Neuronal stem cell (in vitro differentiated cells): ENCODE results near the gene DIP2C.
A peak's percentile ranks its signal among the peaks of the same experiment; 100 is the strongest.

Experiments
- DNase-seq: peaks from one replicate; pipeline ENCODE4 v3.0.0-alpha.2; 2013; ENCODE audit warnings: low spot score
- H2AFZ ChIP-seq: one replicate; pipeline ENCODE4 v1.6.1; 2013; ENCODE audit warnings: mild to moderate bottlenecking, low read length, inconsistent platforms
- H2AK5ac ChIP-seq: 2 replicates; pipeline ENCODE4 v1.6.1; 2013; ENCODE audit warnings: low read depth, mild to moderate bottlenecking, inconsistent platforms, low read length, moderate library complexity, mixed read lengths
- H2BK120ac ChIP-seq: 2 replicates; pipeline ENCODE4 v1.6.1; 2013; ENCODE audit warnings: low read depth, mild to moderate bottlenecking, inconsistent platforms, low read length, moderate library complexity, mixed read lengths
- H2BK12ac ChIP-seq: one replicate; pipeline ENCODE4 v1.6.1; 2013; ENCODE audit warnings: low read length, inconsistent platforms
- H2BK15ac ChIP-seq: 2 replicates; pipeline ENCODE4 v1.6.1; 2013; ENCODE audit warnings: mild to moderate bottlenecking, low read length, inconsistent platforms, mixed read lengths
- H2BK5ac ChIP-seq: one replicate; pipeline ENCODE4 v1.6.1; 2013; ENCODE audit warnings: inconsistent platforms, mild to moderate bottlenecking, low read length, moderate library complexity
- H3K14ac ChIP-seq: one replicate; pipeline ENCODE4 v1.6.1; 2013; ENCODE audit warnings: low read length, inconsistent platforms
- H3K18ac ChIP-seq: 2 replicates; pipeline ENCODE4 v1.6.1; 2013; ENCODE audit warnings: low read length, inconsistent platforms
- H3K23ac ChIP-seq: 2 replicates; pipeline ENCODE4 v1.6.1; 2013; ENCODE audit warnings: low read depth, mild to moderate bottlenecking, mixed read lengths, low read length, inconsistent platforms; ENCODE audit not compliant: poor library complexity
- H3K27ac ChIP-seq: replicated peaks from 3 replicates; pipeline ENCODE4 v1.5.1; 2013; ENCODE audit warnings: low read length, inconsistent platforms
- H3K27me3 ChIP-seq, 3 experiments: 2 replicates each; pipeline ENCODE4 v1.6.1; 2013; ENCODE audit warnings: low read length in 3 of 3, mild to moderate bottlenecking in 2 of 3, inconsistent platforms in 1 of 3, low read depth in 1 of 3, mixed read lengths in 1 of 3, moderate library complexity in 1 of 3; ENCODE audit not compliant: control insufficient read depth in 3 of 3, insufficient read depth in 3 of 3
- H3K36me3 ChIP-seq, 2 donors: replicated peaks in 1 of 2; 2 replicates each; pipeline ENCODE4 v1.6.1; 2013; ENCODE audit warnings: low read length in 2 of 2; ENCODE audit not compliant: control insufficient read depth in 2 of 2, insufficient read depth in 2 of 2
- H3K4ac ChIP-seq: 2 replicates; pipeline ENCODE4 v1.6.1; 2013; ENCODE audit warnings: inconsistent platforms, mild to moderate bottlenecking, low read length, moderate library complexity
- H3K4me1 ChIP-seq, 2 donors: 1 replicate in 1 of 2; 2 replicates in 1 of 2; pipeline ENCODE4 v1.6.1; 2013; ENCODE audit warnings: low read length in 2 of 2, low read depth in 1 of 2; ENCODE audit not compliant: control insufficient read depth in 2 of 2, insufficient read depth in 1 of 2
- H3K4me2 ChIP-seq: one replicate; pipeline ENCODE4 v1.6.1; 2013; ENCODE audit warnings: mild to moderate bottlenecking, low read length, inconsistent platforms; ENCODE audit not compliant: insufficient read depth, poor library complexity, severe bottlenecking
- H3K4me3 ChIP-seq, 2 donors: 2 replicates each; pipeline ENCODE4 v1.5.1; 2013; ENCODE audit warnings: low read length in 2 of 2, mild to moderate bottlenecking in 2 of 2, inconsistent platforms in 1 of 2, moderate library complexity in 1 of 2
- H3K79me1 ChIP-seq: one replicate; pipeline ENCODE4 v1.6.1; 2013; ENCODE audit warnings: low read depth, mild to moderate bottlenecking, inconsistent platforms, low read length, moderate library complexity
- H3K9ac ChIP-seq: one replicate; pipeline ENCODE4 v1.6.1; 2013; ENCODE audit warnings: mild to moderate bottlenecking, low read depth, low read length, inconsistent platforms; ENCODE audit not compliant: poor library complexity
- H3K9me3 ChIP-seq, 2 donors: replicated peaks in 1 of 2; 2 replicates each; pipeline versions ENCODE3 to v1.6.1; 2013; ENCODE audit warnings: low read length in 2 of 2, mild to moderate bottlenecking in 2 of 2, inconsistent platforms in 1 of 2, low read depth in 1 of 2, mixed read lengths in 1 of 2, moderate library complexity in 1 of 2; ENCODE audit not compliant: control insufficient read depth in 2 of 2, insufficient read depth in 1 of 2
- H4K8ac ChIP-seq: one replicate; pipeline ENCODE4 v1.6.1; 2013; ENCODE audit warnings: low read depth, mild to moderate bottlenecking, inconsistent platforms, low read length, moderate library complexity
- H4K91ac ChIP-seq: one replicate; pipeline ENCODE4 v1.6.1; 2013; ENCODE audit warnings: low read length, low read depth, mild to moderate bottlenecking, inconsistent platforms; ENCODE audit not compliant: poor library complexity
- WGBS, 2 donors: extraction: QIAGEN DNeasy Blood & Tissue Kit; methylation state at CpG; one replicate each; pipeline ENCODE4 v1.1.7; 2013; ENCODE audit warnings: missing lambda C conversion rate in 2 of 2, mixed read lengths in 1 of 2; ENCODE audit not compliant: insufficient read length in 2 of 2, insufficient replicate concordance in 1 of 2; ENCODE audit errors: extremely low coverage in 2 of 2; 5-methylcytosine and 5-hydroxymethylcytosine counted together

The DIP2C gene

GRCh38 chr10:482051-482501, 207.4 kb downstream of the DIP2C start:
- Histone ChIP-seq H4K91ac (no peak overlapping the region), H2BK15ac (no peak overlapping the region), H3K4ac (no peak overlapping the region), H3K18ac (peak overlapping the region; percentile 18), H2BK12ac (no peak overlapping the region), H3K79me1 (peaks cover 6% of the 10 kb centered on the region), H3K9ac (no peak overlapping the region), H2AK5ac (no peak overlapping the region), H3K9me3 (no peaks in the 10 kb centered on the region), H4K8ac (no peak overlapping the region), H2AFZ (no peak overlapping the region), H3K36me3 (peaks cover 3 to 71% of the 10 kb centered on the region in 2 donors), H3K27ac (no peak overlapping the region), H3K23ac (no peak overlapping the region), H3K27me3 (no peaks in the 10 kb centered on the region), H3K14ac (no peak overlapping the region), H3K4me1 (peaks cover 0 to 6% of the 10 kb centered on the region in 2 donors), H2BK5ac (no peak overlapping the region), H3K4me3 (no peak overlapping the region), H3K4me2 (no peak overlapping the region), H2BK120ac (no peak overlapping the region)
- DNase-seq: no peak
- no CpG with 5 or more reads among the region's 16 CpGs for WGBS, 2 donors

- WGBS, 2 donors: no CpG with 5 or more reads among the region's 15 CpGs
- Histone ChIP-seq H2BK12ac (no peak overlapping the region), H2BK120ac (no peak overlapping the region), H3K4me1 (peaks cover 0 to 2% of the 10 kb centered on the region in 2 donors), H2AK5ac (no peak overlapping the region), H3K27me3 (no peaks in the 10 kb centered on the region), H4K8ac (no peak overlapping the region), H3K9me3 (no peaks in the 10 kb centered on the region), H3K27ac (no peak overlapping the region), H4K91ac (no peak overlapping the region), H2BK5ac (no peak overlapping the region), H3K9ac (no peak overlapping the region), H3K79me1 (peaks cover 4% of the 10 kb centered on the region), H3K36me3 (peaks cover 3 to 74% of the 10 kb centered on the region in 2 donors), H3K4me2 (no peak overlapping the region), H2AFZ (no peak overlapping the region), H2BK15ac (no peak overlapping the region), H3K18ac (no peak overlapping the region), H3K23ac (no peak overlapping the region), H3K14ac (no peak overlapping the region), H3K4ac (no peak overlapping the region), H3K4me3 (no peak overlapping the region)
- no peak for DNase-seq
Observed at GRCh38 chr10:481628-482027, 207.8 kb downstream of the DIP2C start.

GRCh38 chr10:480928-481552, 208.4 kb downstream of the DIP2C start:
- Histone ChIP-seq H3K9ac (no peak overlapping the region), H2BK15ac (no peak overlapping the region), H3K14ac (peak overlapping the region; percentile 13), H2BK5ac (no peak overlapping the region), H4K8ac (no peak overlapping the region), H3K23ac (peak overlapping the region; percentile 18), H3K4me2 (no peak overlapping the region), H3K79me1 (peaks cover 6% of the 10 kb centered on the region), H2AK5ac (no peak overlapping the region), H2BK120ac (peak overlapping the region; percentile 24), H3K4me1 (no peaks in the 10 kb centered on the region), H3K4ac (no peak overlapping the region), H2AFZ (no peak overlapping the region), H3K27ac (no peak overlapping the region), H3K4me3 (no peak overlapping the region), H3K18ac (no peak overlapping the region), H2BK12ac (no peak overlapping the region), H3K27me3 (no peaks in the 10 kb centered on the region), H3K9me3 (no peaks in the 10 kb centered on the region), H4K91ac (no peak overlapping the region), H3K36me3 (peaks cover 7 to 75% of the 10 kb centered on the region in 2 donors)
- WGBS, 2 donors: no CpG with 5 or more reads among the region's 17 CpGs
- no peak for DNase-seq

GRCh38 chr10:480498-480927, 209.0 kb downstream of the DIP2C start:
- Histone ChIP-seq H2AK5ac (no peak overlapping the region), H3K4me2 (no peak overlapping the region), H4K91ac (no peak overlapping the region), H3K9me3 (peaks cover 0 to 2% of the 10 kb centered on the region in 2 donors), H2AFZ (no peak overlapping the region), H2BK5ac (no peak overlapping the region), H3K27me3 (no peaks in the 10 kb centered on the region), H4K8ac (no peak overlapping the region), H3K4ac (no peak overlapping the region), H2BK120ac (peak overlapping the region; percentile 24), H3K9ac (no peak overlapping the region), H3K4me3 (no peak overlapping the region), H3K14ac (peak overlapping the region; percentile 13), H3K4me1 (no peaks in the 10 kb centered on the region), H3K79me1 (peaks cover 6% of the 10 kb centered on the region), H3K18ac (no peak overlapping the region), H3K23ac (no peak overlapping the region), H3K27ac (no peak overlapping the region), H2BK12ac (no peak overlapping the region), H2BK15ac (no peak overlapping the region), H3K36me3 (peaks cover 10 to 74% of the 10 kb centered on the region in 2 donors)
- no peak for DNase-seq
- WGBS, 2 donors: no CpG with 5 or more reads among the region's 23 CpGs
